NCI-H1092 (cell line): ENCODE data around the gene AQP1.

Experiments
- DNase-seq: peaks from one replicate; lab custom pipeline; 2025; lab: John Stamatoyannopoulos, UW

AQP1 gene

DNA sequence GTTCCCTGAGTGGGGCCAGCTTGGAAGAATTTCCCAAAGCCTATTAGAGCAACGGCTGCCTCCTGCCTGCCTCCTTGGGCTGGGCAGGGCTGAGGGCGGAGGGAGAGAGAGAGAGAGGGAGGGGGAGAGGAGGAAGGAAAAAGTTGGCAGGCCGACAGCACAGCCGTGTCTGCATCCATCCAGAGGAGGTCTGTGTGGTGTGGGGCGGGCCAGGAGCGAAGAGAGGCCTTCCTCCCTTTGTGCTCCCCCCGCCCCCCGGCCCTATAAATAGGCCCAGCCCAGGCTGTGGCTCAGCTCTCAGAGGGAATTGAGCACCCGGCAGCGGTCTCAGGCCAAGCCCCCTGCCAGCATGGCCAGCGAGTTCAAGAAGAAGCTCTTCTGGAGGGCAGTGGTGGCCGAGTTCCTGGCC, at the start of gene AQP1:
Gene AQP1, plus strand, starts transcription at position 293 of the 409 bp plus-strand sequence. Its CDS starts 57 bp downstream, at position 350.
- DNase-seq, result no peak

DNA sequence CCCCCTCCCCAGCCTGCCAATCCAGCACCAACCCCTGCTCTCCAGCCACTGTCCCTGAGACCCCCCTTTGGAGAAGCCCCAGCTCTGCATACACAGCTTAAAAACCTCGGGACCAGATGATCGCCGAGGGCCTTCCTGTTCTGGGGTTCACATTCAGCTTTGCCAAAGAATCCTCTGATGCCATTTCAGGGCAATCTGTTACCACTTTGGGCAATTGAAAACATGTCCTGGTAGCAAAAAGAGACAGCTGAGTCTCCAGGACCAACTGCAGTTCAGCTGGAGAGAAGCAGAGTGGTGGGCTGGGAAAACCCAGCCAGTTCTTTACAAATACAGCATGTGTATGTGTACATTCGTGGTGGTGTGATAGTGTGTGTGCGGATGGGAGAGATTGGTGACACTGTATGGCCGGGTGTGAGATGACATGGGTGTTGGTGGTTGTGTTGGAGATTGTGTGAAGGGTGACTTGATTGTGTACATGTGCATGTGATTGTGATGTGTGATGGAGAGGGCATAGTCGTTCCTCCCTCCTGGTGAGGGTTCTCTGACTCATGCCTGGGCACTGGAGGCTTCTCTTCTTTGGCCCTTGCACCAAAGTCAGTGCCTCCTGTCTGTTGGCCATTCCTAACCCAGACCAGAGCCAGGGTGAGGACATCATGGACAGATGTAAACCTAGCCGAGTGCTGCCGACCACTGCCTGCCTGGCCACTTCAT, 48.5 kb upstream of the AQP1 start:
- DNase-seq, result no peak

DNA sequence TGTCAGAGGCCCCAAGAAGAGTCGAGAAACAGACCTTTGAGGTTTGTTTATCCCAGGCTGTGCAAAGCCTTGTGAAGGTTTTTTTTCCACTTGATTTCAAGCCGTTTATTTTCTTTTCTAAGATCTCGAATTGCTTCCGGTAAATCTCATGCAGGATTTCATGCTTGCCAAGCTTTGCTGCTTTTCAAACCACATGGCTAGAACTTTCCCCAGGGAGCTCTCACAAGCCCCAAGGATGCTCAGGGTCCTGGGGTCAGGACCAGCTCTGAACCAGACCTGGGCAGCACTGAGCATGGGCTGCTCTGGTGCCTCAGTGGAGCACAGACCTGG, 48.0 kb upstream of the AQP1 start:
- no peak for DNase-seq

DNA sequence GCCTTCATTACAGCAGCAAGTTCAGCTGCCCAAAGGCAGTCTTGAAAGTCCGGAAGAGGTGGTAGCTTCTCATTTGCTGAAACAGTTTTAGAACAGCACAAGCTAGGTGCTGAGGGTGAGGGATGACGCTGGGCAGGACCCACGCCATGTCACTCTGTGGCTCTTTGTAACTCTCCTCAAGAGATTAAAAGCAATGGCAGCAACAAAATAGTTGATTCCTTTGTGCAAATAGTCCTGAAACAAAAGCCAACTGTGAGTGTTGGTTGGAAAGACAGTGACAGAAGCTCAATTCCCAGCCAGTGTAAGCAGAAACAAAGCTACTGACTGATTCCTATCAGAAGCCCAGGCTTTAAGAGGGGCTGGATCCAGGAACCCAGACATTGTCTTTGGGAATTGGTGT, 47.6 kb upstream of the AQP1 start:
- DNase-seq, result no peak

DNA sequence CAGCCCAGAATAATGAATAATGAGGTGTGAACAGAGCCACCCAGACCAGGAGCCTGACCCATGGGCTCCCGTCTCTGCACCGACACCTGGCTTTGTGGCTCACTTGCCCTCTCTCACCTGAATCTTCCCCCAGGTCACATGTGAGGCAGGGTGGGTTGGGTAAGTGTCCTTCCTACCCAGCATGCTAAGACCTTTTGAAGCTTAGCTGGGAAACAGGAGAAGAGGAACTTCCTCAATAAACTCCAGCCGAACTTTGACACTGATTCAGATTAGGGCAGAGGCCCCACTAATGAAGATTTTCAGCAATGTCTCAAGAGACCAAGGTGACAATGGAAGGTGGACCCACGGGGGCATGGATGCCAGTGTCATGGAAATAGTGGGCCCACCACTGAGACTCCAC, 46.6 kb upstream of the AQP1 start:
- DNase-seq, result no peak

DNA sequence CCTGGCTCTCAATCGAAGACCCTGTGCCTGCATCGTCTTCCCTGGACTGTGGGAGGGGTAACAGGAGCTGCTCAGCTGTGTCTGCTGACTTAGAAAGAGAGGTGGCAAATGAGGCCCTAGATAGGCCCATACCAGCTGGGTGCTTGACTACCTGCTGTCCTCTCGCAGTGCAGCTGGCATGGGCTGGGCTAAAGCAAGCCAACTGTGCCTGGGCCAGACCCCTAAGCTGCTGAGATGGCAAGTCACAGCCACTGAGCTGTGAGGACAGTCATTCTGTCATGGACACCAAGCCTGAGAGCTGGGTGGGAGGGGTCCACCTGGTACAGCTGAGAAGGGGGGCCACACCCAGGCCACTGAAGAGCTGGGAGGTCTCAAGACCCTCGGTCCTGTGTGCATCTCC, 45.8 kb upstream of the AQP1 start:
- no peak for DNase-seq

DNA sequence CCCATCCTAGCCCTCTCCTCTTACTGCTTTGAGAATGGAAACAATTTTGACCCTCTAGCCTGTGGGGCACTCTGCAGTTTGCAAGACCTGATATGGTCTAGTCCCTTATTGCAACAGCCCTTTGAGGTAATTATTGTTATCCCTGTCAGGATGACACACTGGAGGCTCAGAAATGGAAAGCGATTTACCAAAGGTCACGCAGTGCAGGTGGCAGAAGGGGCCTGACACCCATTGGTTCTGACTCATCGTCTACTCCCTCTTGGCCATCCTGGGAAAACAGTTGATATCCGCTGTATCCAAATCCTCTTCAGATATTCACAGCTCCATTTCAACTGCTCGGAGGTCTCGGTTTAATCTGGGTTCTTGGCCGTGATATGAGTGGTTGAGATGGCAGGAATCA, 44.7 kb upstream of the AQP1 start:
- DNase-seq, result no peak

DNA sequence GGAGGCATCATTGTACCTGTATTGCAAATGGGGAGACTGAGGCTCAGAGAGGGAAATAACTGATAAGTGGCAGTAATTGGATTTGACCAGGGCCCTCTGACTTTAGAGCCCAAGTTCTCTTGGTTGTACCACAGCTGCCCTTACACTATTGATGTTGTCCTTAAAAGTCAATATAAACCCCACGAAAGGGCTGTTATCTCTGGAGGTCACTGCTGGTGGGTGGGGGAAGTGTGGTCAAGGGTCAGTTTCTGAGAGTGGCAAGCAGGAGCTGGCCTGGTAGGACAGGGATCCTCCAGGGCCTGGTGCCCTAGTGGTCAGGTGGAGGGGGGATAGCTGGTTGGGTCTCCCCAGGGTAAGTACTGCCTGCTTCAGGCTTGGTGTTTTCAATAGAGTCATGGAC, 44.2 kb upstream of the AQP1 start:
- DNase-seq, result no peak

DNA sequence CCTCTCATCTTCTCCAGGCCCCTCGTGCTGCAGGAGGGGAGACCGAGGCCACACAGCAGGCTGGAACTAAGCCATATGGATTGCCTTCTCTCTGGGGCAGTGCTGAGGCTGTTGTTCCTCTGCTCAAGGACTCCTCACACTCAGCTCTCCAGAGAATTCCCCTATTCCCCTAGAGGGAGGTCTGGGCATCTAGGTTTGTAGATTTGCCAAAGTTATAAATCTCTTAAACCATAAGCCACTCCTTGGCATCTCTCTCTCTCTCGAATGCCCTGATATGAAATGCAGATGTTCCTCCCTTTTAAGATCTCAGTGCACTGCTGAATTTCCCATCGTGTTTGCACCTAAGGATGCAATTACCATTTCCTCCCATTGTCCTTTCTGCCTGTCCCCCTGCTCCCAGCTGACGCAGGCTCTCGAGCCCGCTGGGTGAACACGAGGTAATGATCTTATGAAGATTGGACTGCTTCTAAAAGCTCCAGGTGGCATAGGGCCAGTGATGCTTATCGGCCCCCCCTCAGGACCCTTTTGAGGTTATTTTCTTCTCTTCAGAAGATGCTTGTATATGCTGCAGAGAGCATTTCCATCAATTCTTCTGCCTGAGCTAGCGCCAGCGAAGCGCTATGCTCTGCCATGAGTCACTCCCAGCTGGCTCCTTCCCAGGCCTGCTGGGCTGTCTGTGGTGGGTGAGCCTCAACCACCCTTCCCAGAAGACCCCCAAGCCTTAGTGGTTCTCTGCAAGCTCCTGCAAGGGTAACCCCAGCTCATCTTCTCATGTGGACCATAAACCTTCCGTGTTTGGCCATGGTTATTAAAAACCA, 41.6 kb upstream of the AQP1 start:
- DNase-seq, result peak; percentile 43

DNA sequence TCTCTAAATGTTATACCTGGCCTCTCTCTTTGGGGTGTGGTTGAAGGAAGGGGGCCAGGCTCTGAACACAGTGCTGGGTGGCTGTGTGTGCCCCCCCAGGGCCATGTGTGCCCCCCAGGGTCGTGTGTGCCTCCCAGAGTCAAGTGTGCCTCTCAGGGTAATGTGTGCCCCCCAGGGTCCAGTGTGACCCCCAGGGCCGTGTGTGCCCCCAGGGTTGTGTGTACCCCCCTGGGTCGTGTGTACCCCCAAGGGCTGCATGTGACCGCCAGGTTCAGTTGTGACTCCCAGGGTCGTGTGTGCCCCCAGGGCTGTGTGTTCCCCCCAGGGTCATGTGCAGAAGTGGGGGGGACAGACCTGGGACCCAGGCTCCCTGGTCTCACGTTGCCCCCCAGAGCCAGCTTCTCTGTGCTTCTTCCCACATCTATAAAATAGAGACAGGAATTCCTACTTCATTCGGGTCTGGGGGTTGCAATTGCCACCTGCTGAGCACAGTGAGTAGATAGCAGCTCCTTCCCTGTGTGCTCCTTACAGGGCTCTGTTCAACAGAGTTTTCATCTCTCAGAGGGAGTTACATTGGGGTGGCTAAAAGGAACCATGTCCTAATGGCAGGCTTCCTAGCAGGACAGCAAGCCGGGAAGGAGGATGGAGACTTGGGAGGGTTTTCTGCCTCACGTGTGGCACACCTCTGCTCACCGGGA, 40.7 kb upstream of the AQP1 start:
- no peak for DNase-seq

DNA sequence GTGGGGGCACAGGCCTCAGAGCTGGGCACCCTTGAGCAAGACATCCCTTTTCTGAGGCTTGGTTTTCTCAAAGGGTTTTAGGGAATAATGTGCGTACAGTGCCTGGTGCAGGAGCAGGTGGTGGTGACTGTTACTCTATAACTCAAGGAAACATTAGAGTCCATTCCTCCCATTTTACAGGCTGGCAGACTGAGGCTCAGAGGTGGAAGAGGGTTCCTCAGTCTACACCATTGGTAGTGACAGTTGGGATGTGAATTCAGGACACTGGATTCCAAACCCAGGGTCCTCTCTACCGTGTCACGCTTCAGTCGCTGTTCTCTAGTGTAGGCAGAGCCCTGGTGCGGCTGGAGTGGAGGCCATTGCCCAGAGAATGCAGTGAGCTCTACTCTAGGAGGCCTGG, 40.0 kb upstream of the AQP1 start:
- no peak for DNase-seq

DNA sequence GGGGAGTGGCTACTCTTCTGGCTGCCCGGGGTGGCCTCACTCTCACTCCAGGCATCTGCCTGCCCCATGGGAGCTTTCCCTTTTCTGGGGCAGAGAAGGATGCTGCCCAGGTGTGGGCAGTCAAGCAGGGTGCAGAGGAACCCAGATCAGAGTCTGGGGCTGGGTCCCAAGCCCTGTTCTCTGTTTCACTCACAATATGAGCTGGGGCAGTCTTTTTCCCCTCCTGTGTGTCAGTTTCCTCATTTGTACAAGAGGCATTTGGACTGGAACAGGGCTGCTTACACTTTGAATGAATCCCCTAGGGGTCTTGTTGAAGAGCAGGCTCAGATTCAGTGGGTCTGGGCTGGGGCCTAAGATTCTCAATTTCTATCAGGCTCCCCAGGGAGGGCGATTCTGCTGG, 38.4 kb upstream of the AQP1 start:
- no peak for DNase-seq

DNA sequence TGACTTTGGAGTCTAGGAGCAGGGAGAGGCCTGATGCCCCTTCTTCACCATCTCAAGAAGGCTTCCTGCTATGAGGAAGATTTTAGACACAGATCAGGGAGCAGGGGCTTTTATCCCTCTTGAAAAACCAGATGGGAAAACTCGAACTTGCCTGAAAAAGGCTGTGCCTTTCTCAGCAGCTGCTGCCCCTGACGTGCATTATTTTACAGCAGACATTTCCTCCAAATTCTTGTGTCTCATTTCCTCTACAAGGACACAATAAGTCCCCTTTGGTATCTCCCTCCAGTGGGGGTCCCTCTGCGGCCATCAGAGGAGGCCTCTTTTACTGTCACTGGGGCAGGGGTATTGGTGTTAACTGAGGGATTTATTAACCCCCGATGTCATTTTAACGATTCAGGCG, 38.0 kb upstream of the AQP1 start:
- DNase-seq, result no peak

DNA sequence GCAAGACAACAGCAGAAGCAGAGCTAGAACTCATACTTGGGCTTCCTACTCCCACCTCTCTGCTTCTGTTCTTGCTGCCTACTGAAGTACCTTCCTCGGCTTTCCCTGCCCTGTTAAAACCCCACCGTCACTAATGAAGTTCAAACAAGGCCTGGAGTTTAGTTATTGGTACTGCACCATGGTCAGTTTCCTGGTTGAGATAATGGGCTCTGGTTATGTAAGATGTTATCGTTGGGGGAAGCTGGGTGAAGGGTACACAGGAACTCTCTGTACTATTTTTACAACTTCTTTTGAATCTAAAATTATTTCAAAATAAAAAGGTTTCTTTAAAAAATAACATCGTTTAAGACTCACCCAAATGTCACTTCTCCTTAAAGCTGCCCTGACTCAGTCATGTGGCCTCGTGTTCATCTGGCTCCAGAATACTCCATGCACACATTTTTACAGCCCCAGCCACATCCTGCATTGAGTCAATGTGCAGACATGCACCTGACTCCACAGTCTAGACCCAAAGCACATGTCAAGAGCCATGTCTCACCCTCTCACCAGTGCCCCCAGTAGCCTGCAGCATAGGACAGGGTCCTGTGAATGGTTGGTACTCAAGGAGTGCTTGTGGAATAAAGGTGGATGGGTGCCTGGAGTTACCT, 36.9 kb upstream of the AQP1 start:
- DNase-seq, result no peak

DNA sequence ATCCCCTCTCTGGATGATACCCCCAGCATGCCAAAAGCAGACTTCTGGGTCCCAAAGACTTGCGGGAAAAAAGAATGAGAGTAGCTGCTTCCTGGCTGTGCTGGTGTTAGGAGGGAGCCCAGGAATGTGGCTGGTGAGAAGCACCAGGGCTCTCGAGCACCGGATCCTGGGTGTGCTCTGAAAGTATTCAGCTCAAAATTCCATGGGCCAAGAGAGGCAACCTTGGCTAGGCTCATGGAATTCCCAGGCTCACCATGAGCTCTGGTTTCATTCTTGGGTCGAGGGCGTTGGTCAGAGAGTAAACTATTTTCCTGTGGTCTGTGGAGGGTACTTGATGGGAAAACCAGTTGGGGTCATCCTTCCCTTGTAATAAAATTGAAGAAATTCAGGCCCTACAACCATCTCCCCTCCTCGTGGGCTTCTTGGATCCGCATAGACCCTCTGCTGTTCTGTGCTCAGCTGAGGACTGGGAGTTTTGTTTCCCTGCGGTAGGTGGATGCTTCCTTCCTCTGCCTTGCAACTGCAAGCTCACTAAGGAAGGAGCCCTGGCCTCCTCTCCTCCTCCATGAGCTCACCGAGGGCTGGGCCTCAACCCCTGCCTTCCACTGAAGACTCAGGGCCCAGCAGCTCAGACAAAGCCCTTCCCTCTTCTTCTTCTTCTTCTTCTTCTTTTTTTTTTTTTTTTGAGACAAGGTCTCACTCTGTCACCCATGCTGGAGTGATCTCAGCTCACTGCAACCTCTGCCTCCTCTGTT, 34.5 kb upstream of the AQP1 start:
- DNase-seq, result no peak

DNA sequence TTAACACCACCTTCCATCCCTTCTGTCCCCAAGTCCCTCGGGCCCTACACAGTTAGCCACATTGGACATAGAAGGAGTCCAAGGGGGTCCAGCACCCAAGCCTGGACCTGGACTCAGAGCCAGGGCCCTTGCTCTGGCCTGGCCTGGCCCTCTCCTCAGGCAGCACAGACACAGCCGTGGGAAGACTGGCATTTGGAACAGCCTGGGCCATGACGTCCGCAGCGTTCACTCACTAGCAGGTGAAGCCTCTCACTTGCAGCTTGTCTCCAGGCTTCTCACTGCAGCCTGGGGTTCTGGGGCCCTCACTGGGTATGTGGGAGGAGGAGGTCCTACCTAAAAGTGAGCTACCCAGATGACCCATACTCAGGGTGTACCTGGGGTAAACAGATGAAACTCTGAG, 33.7 kb upstream of the AQP1 start:
- no peak for DNase-seq

DNA sequence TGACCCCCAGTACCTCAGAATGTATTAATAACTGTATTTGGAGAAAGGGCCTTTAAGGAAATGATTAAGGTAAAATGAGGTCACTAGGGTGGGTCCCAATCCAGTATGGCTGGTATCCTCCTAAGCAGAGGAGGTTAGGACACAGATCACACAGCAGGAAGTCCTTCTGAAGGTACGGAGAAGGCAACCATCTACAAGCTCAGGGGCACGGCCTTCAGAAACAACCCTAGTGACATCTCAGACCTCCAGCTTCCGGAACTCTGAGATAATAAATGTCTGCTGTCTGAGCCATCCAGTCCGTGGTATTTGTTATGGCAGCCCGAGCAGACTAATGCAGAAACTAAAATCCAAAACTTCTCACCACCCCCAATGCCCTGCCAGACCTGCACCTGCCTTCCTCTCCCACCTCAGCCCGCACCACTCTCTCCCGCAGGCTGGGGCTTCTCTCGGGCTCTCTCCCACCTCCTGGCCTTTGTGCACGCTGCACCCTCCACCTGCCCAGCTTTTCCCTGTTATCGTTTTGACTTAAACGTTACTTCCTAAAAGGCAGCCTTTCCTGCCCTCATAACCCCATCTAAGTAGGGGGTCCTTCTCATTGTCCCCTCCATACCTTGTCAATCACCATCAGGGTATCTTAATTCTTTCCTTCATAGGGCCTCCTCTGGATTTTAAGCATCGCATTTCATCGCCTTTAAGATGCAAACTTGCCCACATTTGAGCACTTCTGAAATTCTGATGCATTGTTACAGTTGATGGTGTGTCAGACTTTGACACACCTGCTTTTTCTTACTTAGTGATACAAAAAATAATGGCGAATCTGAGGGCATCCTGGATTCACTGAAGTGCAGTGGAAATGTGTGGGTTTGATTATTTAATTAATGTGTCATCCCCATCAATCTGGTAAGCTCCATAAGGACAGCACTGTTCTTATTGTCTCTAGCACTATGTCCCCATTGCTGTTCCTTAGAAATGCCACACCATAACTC, 32.2 kb upstream of the AQP1 start:
- DNase-seq, result no peak

DNA sequence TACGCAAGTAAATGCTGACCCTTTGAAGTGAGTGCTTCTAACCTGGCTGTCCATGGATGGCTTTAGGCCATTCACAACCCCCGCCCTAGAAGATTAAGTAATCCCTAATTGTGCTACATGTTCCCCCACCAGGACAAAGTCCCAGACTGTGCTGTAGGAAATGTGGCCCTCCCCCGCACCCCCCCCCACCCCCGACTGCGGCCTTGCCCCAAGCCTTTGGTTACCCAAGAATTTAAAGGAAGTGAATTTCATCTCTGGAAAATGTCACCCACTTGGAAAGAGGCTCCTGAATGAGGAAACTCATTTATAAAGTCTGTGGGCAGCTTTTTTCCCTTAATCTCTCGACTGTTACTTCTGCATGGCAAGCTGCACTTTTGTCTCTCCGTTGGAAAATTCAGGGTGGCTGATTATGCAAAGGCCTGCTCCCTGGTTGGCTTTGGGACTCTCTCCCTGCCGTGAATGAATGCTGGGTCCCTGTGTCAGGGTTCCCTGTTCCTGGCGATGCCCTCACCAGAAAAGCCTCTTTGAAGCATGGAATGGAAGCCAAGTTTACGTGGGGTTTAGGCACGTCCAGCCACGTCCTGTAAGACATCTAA, 31.4 kb upstream of the AQP1 start:
- no peak for DNase-seq

DNA sequence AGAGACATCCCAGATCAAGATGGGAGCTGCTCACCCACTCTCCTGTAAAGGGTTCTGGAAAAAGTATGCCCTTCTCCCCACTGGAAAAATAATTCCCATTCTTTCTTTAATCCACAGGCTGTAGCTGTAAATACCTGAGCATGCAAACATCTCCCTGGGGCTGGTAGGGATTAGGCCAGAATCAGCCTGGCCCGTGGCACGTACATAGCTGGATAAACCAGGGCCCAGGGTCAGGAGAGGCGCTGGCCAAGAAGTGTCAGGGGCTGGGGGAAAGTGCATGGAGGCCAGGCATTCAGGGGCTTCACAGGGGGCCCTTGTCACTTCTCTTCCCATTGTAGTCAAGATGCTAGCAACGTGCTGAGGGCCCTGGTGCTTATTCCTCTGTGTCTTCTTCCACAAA, 30.7 kb upstream of the AQP1 start:
- no peak for DNase-seq

DNA sequence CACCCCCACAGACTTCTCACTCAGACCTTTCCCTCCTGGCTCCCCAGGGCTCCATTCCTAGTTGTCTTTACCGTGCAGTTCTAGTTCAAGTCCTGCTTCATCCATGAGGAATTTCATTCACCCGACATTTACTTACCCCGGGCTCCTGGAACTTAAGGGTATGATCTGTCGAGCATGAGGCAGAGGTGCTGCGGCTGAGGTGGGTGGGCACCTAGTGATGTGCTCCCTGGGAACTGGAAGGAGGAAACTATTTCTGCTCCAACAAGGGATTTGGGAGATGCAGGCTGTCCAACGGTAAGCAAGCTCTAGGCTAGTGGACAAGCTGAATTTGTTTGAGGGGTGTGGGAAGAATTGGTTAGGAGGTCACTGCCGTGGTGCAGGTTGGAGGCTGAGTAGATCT, 30.2 kb upstream of the AQP1 start:
- DNase-seq, result no peak
